ENCODE results near the gene KCNJ9. TPM values are rescaled to one million over a fixed set of nuclear protein-coding genes. Genes with fewer than 3 reads are reported as not detected.

KCNJ9 gene
- total RNA-seq, 1 experiment from 2014 or later, result 0.09 TPM

DNA sequence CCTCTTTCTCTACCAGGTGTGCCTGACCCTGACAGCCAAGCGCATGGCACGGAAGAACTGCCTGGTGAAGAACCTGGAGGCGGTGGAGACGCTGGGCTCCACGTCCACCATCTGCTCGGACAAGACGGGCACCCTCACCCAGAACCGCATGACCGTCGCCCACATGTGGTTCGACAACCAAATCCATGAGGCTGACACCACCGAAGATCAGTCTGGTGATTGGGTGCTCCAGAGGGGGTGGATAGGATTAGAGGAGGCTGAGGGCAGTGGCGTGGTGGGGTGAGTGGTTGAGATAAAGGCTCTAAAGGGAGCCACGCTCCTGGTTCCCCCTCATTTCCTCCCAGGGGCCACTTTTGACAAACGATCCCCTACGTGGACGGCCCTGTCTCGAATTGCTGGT is 47.3 kb downstream of the KCNJ9 start:
- DNase-seq (ENCODE audit: low spot score) (no peak), ATAC-seq (no peak)
- TF ChIP-seq MYBL2 (CRISPR knock-in tag; IDR thresholded peaks at IDR 0.05), result no peak
- TF ChIP-seq ZBTB21 (CRISPR knock-in tag; IDR thresholded peaks at IDR 0.05; ENCODE audit: borderline replicate concordance), result no peak
- TF ChIP-seq, protein P1, sequence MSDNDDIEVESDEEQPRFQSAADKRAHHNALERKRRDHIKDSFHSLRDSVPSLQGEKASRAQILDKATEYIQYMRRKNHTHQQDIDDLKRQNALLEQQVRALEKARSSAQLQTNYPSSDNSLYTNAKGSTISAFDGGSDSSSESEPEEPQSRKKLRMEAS (CRISPR knock-in tag; IDR thresholded peaks at IDR 0.05), result no peak
- no peak for TF ChIP-seq HMGA2 (CRISPR knock-in tag; IDR thresholded peaks at IDR 0.05)
- TF ChIP-seq NFATC4 (CRISPR knock-in tag; IDR thresholded peaks at IDR 0.05), result no peak
- TF ChIP-seq, protein P2, sequence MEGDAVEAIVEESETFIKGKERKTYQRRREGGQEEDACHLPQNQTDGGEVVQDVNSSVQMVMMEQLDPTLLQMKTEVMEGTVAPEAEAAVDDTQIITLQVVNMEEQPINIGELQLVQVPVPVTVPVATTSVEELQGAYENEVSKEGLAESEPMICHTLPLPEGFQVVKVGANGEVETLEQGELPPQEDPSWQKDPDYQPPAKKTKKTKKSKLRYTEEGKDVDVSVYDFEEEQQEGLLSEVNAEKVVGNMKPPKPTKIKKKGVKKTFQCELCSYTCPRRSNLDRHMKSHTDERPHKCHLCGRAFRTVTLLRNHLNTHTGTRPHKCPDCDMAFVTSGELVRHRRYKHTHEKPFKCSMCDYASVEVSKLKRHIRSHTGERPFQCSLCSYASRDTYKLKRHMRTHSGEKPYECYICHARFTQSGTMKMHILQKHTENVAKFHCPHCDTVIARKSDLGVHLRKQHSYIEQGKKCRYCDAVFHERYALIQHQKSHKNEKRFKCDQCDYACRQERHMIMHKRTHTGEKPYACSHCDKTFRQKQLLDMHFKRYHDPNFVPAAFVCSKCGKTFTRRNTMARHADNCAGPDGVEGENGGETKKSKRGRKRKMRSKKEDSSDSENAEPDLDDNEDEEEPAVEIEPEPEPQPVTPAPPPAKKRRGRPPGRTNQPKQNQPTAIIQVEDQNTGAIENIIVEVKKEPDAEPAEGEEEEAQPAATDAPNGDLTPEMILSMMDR (IDR thresholded peaks at IDR 0.05), result no peak
- TF ChIP-seq, protein P3, sequence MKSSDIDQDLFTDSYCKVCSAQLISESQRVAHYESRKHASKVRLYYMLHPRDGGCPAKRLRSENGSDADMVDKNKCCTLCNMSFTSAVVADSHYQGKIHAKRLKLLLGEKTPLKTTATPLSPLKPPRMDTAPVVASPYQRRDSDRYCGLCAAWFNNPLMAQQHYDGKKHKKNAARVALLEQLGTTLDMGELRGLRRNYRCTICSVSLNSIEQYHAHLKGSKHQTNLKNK (CRISPR knock-in tag; IDR thresholded peaks at IDR 0.05), result no peak
- TF ChIP-seq, protein P4, sequence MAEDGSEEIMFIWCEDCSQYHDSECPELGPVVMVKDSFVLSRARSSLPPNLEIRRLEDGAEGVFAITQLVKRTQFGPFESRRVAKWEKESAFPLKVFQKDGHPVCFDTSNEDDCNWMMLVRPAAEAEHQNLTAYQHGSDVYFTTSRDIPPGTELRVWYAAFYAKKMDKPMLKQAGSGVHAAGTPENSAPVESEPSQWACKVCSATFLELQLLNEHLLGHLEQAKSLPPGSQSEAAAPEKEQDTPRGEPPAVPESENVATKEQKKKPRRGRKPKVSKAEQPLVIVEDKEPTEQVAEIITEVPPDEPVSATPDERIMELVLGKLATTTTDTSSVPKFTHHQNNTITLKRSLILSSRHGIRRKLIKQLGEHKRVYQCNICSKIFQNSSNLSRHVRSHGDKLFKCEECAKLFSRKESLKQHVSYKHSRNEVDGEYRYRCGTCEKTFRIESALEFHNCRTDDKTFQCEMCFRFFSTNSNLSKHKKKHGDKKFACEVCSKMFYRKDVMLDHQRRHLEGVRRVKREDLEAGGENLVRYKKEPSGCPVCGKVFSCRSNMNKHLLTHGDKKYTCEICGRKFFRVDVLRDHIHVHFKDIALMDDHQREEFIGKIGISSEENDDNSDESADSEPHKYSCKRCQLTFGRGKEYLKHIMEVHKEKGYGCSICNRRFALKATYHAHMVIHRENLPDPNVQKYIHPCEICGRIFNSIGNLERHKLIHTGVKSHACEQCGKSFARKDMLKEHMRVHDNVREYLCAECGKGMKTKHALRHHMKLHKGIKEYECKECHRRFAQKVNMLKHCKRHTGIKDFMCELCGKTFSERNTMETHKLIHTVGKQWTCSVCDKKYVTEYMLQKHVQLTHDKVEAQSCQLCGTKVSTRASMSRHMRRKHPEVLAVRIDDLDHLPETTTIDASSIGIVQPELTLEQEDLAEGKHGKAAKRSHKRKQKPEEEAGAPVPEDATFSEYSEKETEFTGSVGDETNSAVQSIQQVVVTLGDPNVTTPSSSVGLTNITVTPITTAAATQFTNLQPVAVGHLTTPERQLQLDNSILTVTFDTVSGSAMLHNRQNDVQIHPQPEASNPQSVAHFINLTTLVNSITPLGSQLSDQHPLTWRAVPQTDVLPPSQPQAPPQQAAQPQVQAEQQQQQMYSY (CRISPR knock-in tag; IDR thresholded peaks at IDR 0.05), result no peak
- TF ChIP-seq EMX1 (CRISPR knock-in tag; IDR thresholded peaks at IDR 0.05), result no peak
- TF ChIP-seq RELA (CRISPR knock-in tag; IDR thresholded peaks at IDR 0.05; ENCODE audit: borderline replicate concordance), result no peak
- TF ChIP-seq, protein P5, sequence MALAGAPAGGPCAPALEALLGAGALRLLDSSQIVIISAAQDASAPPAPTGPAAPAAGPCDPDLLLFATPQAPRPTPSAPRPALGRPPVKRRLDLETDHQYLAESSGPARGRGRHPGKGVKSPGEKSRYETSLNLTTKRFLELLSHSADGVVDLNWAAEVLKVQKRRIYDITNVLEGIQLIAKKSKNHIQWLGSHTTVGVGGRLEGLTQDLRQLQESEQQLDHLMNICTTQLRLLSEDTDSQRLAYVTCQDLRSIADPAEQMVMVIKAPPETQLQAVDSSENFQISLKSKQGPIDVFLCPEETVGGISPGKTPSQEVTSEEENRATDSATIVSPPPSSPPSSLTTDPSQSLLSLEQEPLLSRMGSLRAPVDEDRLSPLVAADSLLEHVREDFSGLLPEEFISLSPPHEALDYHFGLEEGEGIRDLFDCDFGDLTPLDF (CRISPR knock-in tag; IDR thresholded peaks at IDR 0.05), result no peak
- Mint-ChIP-seq H3K36me3 (peaks cover 44% of the 10 kb centered on the region), H3K27ac (no peak overlapping the region), H3K9me3 (no peaks in the 10 kb centered on the region), H3K27me3 (ENCODE audit: low read depth) (no peaks in the 10 kb centered on the region), H3K4me3 (no peak overlapping the region), H3K4me1 (peaks cover 12% of the 10 kb centered on the region)
- ChIA-PET POLR2A (no interaction called here), CTCF (interaction anchor here (1.3 to 2.2 kb wide), 2 partner anchors 25 to 123 kb away, joined by 3 to 7 read pairs; no protein-coding TSS in a partner anchor)

DNA sequence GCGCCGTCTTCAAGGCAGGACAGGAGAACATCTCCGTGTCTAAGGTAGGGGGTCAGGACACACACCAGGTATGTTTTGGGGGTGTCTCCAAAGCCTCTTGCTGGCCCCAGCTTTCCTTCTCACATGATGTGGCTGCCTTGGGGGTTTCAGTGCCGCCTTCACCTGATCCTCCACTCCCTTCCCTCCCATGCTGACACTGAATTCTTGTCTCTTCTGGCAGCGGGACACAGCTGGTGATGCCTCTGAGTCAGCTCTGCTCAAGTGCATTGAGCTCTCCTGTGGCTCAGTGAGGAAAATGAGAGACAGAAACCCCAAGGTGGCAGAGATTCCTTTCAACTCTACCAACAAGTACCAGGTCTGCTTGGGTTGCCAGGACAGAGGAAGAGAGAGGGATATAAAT is 47.7 kb downstream of the KCNJ9 start:
- ChIA-PET POLR2A (no interaction called here), CTCF (interaction anchor here (1.8 to 2.2 kb wide), 2 partner anchors 33 to 123 kb away, joined by 4 to 7 read pairs; no protein-coding TSS in a partner anchor)
- Mint-ChIP-seq H3K9me3 (no peaks in the 10 kb centered on the region), H3K27ac (no peak overlapping the region), H3K27me3 (ENCODE audit: low read depth) (no peaks in the 10 kb centered on the region), H3K4me1 (peaks cover 10% of the 10 kb centered on the region), H3K36me3 (peaks cover 40% of the 10 kb centered on the region), H3K4me3 (no peak overlapping the region)
- DNase-seq (ENCODE audit: low spot score) (no peak), ATAC-seq (no peak)
- TF ChIP-seq, protein P6, sequence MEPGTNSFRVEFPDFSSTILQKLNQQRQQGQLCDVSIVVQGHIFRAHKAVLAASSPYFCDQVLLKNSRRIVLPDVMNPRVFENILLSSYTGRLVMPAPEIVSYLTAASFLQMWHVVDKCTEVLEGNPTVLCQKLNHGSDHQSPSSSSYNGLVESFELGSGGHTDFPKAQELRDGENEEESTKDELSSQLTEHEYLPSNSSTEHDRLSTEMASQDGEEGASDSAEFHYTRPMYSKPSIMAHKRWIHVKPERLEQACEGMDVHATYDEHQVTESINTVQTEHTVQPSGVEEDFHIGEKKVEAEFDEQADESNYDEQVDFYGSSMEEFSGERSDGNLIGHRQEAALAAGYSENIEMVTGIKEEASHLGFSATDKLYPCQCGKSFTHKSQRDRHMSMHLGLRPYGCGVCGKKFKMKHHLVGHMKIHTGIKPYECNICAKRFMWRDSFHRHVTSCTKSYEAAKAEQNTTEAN (CRISPR knock-in tag; IDR thresholded peaks at IDR 0.05), result no peak
- TF ChIP-seq NFE2L1 (CRISPR knock-in tag; IDR thresholded peaks at IDR 0.05), result no peak

DNA sequence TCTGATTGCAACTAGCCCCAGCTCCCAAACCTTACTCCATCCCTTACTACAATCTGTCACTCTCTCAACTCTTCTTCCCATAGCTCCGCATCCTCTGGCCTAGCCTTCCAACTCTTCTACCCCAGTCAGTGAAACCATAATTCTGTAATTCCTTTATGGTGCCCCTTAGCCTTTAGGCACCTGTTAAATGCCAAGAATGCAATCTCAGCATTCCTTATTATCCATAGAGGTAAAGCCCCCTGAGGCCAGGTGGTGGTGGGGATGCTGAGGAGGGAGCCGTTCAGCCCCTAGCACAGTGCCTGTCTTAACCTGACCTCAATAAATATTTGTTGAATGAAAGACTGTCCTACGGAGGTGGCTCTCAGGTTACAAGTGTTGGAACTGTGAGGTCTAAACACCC is 48.2 kb downstream of the KCNJ9 start:
- peaks cover 5% of the 10 kb centered on the region for H3K4me1 Mint-ChIP-seq
- H3K27ac Mint-ChIP-seq, result no peak overlapping the region
- CTCF ChIA-PET, result interaction anchor here (1.8 kb wide), 1 partner anchor 33 kb away, joined by 4 read pairs; no protein-coding TSS in a partner anchor
- no peaks in the 10 kb centered on the region for H3K27me3 Mint-ChIP-seq (ENCODE audit: low read depth)
- peaks cover 36% of the 10 kb centered on the region for H3K36me3 Mint-ChIP-seq
- DNase-seq (ENCODE audit: low spot score) (no peak), ATAC-seq (no peak)
- no peaks in the 10 kb centered on the region for H3K9me3 Mint-ChIP-seq
- POLR2A ChIA-PET, result no interaction called here
- H3K4me3 Mint-ChIP-seq, result no peak overlapping the region
- TF ChIP-seq, protein P7, sequence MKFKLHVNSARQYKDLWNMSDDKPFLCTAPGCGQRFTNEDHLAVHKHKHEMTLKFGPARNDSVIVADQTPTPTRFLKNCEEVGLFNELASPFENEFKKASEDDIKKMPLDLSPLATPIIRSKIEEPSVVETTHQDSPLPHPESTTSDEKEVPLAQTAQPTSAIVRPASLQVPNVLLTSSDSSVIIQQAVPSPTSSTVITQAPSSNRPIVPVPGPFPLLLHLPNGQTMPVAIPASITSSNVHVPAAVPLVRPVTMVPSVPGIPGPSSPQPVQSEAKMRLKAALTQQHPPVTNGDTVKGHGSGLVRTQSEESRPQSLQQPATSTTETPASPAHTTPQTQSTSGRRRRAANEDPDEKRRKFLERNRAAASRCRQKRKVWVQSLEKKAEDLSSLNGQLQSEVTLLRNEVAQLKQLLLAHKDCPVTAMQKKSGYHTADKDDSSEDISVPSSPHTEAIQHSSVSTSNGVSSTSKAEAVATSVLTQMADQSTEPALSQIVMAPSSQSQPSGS (CRISPR knock-in tag; IDR thresholded peaks at IDR 0.05; ENCODE audit: borderline replicate concordance, low read depth), result no peak
- TF ChIP-seq NR3C1 (CRISPR knock-in tag; conservative IDR thresholded peaks at IDR 0.05; ENCODE audit: low read depth), result no peak
- no peak for TF ChIP-seq ESRRA (CRISPR knock-in tag; IDR thresholded peaks at IDR 0.05; ENCODE audit: borderline replicate concordance)
- no peak for TF ChIP-seq ZNF138 (CRISPR knock-in tag; conservative IDR thresholded peaks at IDR 0.05)
- TF ChIP-seq HMGA2 (CRISPR knock-in tag; IDR thresholded peaks at IDR 0.05), result no peak
- TF ChIP-seq, protein P8, sequence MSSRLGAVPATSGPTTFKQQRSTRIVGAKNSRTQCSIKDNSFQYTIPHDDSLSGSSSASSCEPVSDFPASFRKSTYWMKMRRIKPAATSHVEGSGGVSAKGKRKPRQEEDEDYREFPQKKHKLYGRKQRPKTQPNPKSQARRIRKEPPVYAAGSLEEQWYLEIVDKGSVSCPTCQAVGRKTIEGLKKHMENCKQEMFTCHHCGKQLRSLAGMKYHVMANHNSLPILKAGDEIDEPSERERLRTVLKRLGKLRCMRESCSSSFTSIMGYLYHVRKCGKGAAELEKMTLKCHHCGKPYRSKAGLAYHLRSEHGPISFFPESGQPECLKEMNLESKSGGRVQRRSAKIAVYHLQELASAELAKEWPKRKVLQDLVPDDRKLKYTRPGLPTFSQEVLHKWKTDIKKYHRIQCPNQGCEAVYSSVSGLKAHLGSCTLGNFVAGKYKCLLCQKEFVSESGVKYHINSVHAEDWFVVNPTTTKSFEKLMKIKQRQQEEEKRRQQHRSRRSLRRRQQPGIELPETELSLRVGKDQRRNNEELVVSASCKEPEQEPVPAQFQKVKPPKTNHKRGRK (CRISPR knock-in tag; IDR thresholded peaks at IDR 0.05; ENCODE audit: borderline replicate concordance), result no peak
- TF ChIP-seq, protein P9, sequence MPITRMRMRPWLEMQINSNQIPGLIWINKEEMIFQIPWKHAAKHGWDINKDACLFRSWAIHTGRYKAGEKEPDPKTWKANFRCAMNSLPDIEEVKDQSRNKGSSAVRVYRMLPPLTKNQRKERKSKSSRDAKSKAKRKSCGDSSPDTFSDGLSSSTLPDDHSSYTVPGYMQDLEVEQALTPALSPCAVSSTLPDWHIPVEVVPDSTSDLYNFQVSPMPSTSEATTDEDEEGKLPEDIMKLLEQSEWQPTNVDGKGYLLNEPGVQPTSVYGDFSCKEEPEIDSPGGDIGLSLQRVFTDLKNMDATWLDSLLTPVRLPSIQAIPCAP (CRISPR knock-in tag; IDR thresholded peaks at IDR 0.05), result no peak
